Uterus (tissue), 2 donors: Measurements from ENCODE around the gene SLC39A6.

Source experiments
- CTCF ChIP-seq, 4 experiments: fragments of 200-600 bp in 2 of 4; fragments of 450-650 bp in 2 of 4; sonication (generic) in 2 of 4; IDR thresholded peaks; one replicate each; pipeline ENCODE4 v1.5.1; 2016 to 2019; ENCODE audit warnings: antibody characterized with exemption in 4 of 4, mild to moderate bottlenecking in 2 of 4, moderate library complexity in 1 of 4
- POLR2A ChIP-seq, 2 donors: fragments of 450-650 bp; IDR thresholded peaks; one replicate each; pipeline ENCODE4 v1.6.1; 2016; ENCODE audit warnings: antibody characterized with exemption in 2 of 2, mild to moderate bottlenecking in 1 of 2, moderate library complexity in 1 of 2

- TF ChIP-seq CTCF (IDR thresholded peaks at IDR 0.05), result no peak
- no peak for TF ChIP-seq POLR2A (IDR thresholded peaks at IDR 0.05)
Observed at GRCh38 chr18:36064027-36064808, 64.9 kb downstream of the SLC39A6 start.
